K562 (cell line): ENCODE measurements around the gene CLIP2. TPM values are rescaled to one million over a fixed set of nuclear protein-coding genes. Genes with fewer than 3 reads are reported as not detected.
A peak's percentile ranks its signal among the peaks of the same experiment; 100 is the strongest.

Experiments
- ATAC-seq: fragments of 200-7000 bp; cut with Tn5 transposase; 3 replicates; pipeline ENCODE4 v1.9.1; 2020; ENCODE audit warnings: moderate library complexity
- BruUV-seq: library from RNA; stranded (reverse); fragments of 400-500 nt; replicated peaks from 2 replicates; lab custom pipeline; 2021; lab: Mats Ljungman, UMichigan
- CTCF ChIA-PET: fragments of 300-600 bp; formaldehyde crosslinking; extraction: SDS; loops from one replicate; lab custom pipeline; 2021; ENCODE audit warnings: low intra/inter-chr PET ratio; lab: Yijun Ruan, JAX
- POLR2A ChIA-PET: fragments of 300-600, 350-650 bp; sonication (Branson Sonifier 250); formaldehyde crosslinking; extraction: SDS; loops from one replicate; lab custom pipeline; 2021; ENCODE audit warnings: antibody characterized with exemption, inconsistent platforms; lab: Yijun Ruan, JAX
- DNase-seq, 4 experiments: peaks; one replicate each; pipeline versions ENCODE4 v3.0.0 to v3.0.0-alpha.2; 2011 to 2018; ENCODE audit warnings: low spot score in 3 of 4, mixed read lengths in 3 of 4; ENCODE audit errors: extremely low read depth in 1 of 4
- FAIRE-seq: peaks from 2 replicates; lab custom pipeline; 2011; peaks lifted over from hg19 to GRCh38; lab: Jason Lieb, UNC
- H2AFZ ChIP-seq: 2 replicates; pipeline ENCODE4 v1.6.0; 2011; ENCODE audit warnings: low read depth, low read length, control low read depth, inconsistent platforms
- H3K27ac ChIP-seq: fragments of 200-600 bp; 3 replicates; pipeline ENCODE4 v1.8.0; 2011; ENCODE audit warnings: low read depth, mild to moderate bottlenecking, control low read depth, inconsistent platforms, low read length, moderate library complexity, mixed read lengths; ENCODE audit errors: extremely low read depth
- H3K27me3 ChIP-seq, 2 experiments: fragments of 300-600 bp in 1 of 2; 2 replicates in 1 of 2; 3 replicates in 1 of 2; pipeline versions ENCODE4 v1.6.0 to v1.8.0; 2011; ENCODE audit warnings: inconsistent platforms in 2 of 2, low read length in 2 of 2, mild to moderate bottlenecking in 1 of 2, mixed read lengths in 1 of 2, moderate library complexity in 1 of 2; ENCODE audit not compliant: control insufficient read depth in 2 of 2, insufficient read depth in 2 of 2
- H3K36me3 ChIP-seq: fragments of 300-600 bp; 3 replicates; pipeline ENCODE4 v1.8.0; 2011; ENCODE audit warnings: mild to moderate bottlenecking, low read length, inconsistent platforms; ENCODE audit not compliant: control insufficient read depth, insufficient read depth
- H3K4me1 ChIP-seq, 2 experiments: fragments of 200-600 bp in 1 of 2; replicated peaks in 1 of 2; 2 replicates in 1 of 2; 3 replicates in 1 of 2; pipeline versions ENCODE4 v1.5.1 to v1.8.0; 2011; ENCODE audit warnings: inconsistent platforms in 2 of 2, low read length in 2 of 2, mild to moderate bottlenecking in 1 of 2, mixed read lengths in 1 of 2, moderate library complexity in 1 of 2; ENCODE audit not compliant: control insufficient read depth in 2 of 2, insufficient read depth in 2 of 2
- H3K4me2 ChIP-seq: 2 replicates; pipeline ENCODE4 v1.6.1; 2011; ENCODE audit warnings: low read length, control low read depth, inconsistent platforms, mixed read lengths; ENCODE audit not compliant: insufficient read depth
- H3K4me3 ChIP-seq: fragments of 200-600 bp; sonication (generic), shearing (Covaris generic); 2 replicates; pipeline ENCODE4 v1.5.1; 2016; ENCODE audit warnings: control low read depth, inconsistent platforms
- H3K79me2 ChIP-seq: fragments of 200-600 bp; 3 replicates; pipeline ENCODE4 v1.8.0; 2011; ENCODE audit warnings: low read length, inconsistent platforms; ENCODE audit not compliant: control insufficient read depth, insufficient read depth
- H3K9ac ChIP-seq, 2 experiments: 2 replicates each; pipeline versions ENCODE4 v1.6.0 to v1.6.1; 2011; ENCODE audit warnings: low read depth in 2 of 2, low read length in 2 of 2, control low read depth in 1 of 2, inconsistent platforms in 1 of 2, mild to moderate bottlenecking in 1 of 2, mixed read lengths in 1 of 2; ENCODE audit not compliant: insufficient read depth in 1 of 2
- H3K9me1 ChIP-seq: one replicate; pipeline ENCODE4 v1.6.0; 2011; ENCODE audit warnings: inconsistent platforms, mild to moderate bottlenecking, low read length, moderate library complexity; ENCODE audit not compliant: control insufficient read depth, insufficient read depth
- H3K9me3 ChIP-seq: replicated peaks from 2 replicates; pipeline ENCODE4 v1.5.1; 2011; ENCODE audit warnings: low read depth, low read length, inconsistent platforms; ENCODE audit not compliant: control insufficient read depth, insufficient read depth
- H4K20me1 ChIP-seq: replicated peaks from 2 replicates; pipeline ENCODE4 v1.6.1; 2011; ENCODE audit warnings: low read length, inconsistent platforms, mixed read lengths; ENCODE audit not compliant: control insufficient read depth, insufficient read depth
- E2F1 ChIP-seq: sonication (generic); formaldehyde crosslinking; IDR thresholded peaks from 2 replicates; pipeline ENCODE4 v1.8.1; 2023; ENCODE audit warnings: mild to moderate bottlenecking, missing genetic modification reagents, moderate library complexity
- ELF1 ChIP-seq: fragments of 200-800 bp; sonication (Bioruptor generic); IDR thresholded peaks from 2 replicates; pipeline ENCODE4 v1.6.1; 2016; ENCODE audit warnings: missing genetic modification characterization, missing compliant biosample characterization
- HIVEP1 ChIP-seq: fragments of 250-450 bp; sonication (Bioruptor Pico); IDR thresholded peaks from 2 replicates; pipeline ENCODE4 v1.4.0; 2020; ENCODE audit warnings: mild to moderate bottlenecking
- RFX5 ChIP-seq: IDR thresholded peaks from 2 replicates; pipeline ENCODE4 v1.6.1; 2011; ENCODE audit warnings: low read depth, mild to moderate bottlenecking, improper control_type of control experiment, low read length
- WGBS: fragments of 100-300 bp; shearing (Covaris generic); methylation state at CpG from one replicate; pipeline ENCODE4 v1.1.6; 2016; ENCODE audit warnings: low coverage, mixed read lengths; ENCODE audit not compliant: insufficient coverage; ENCODE audit errors: missing lambda C conversion rate; 5-methylcytosine and 5-hydroxymethylcytosine counted together
- in situ Hi-C: fragments of 300-500 bp; cut with MboI; formaldehyde crosslinking; loops from 4 replicates; pipeline ENCODE4 v1.15.0; 2018; ENCODE audit warnings: inconsistent platforms, mixed read lengths
- intact Hi-C: fragments of 100-400 bp; cut with micrococcal nuclease; formaldehyde crosslinking; loops from 2 replicates; pipeline ENCODE4 v1.14.2; 2022
- polyA plus RNA-seq, 8 experiments: library from polyadenylated mRNA; depleted of rRNA in 4 of 8; stranded (reverse) in 5 of 8; unstranded in 3 of 8; fragments of >200 nt; fragmentation: Nextera tagmentation in 2 of 8; fragmentation: Illumina TruSeq in 1 of 8; extraction: Ambion mirVana in 2 of 8; extraction: Trizol in 1 of 8; gene quantifications; 2 replicates each; pipeline versions ENCODE4 v1.2.1 to v1.2.3, GENCODE V29; 2011 to 2014; ENCODE audit warnings: inconsistent platforms in 1 of 8, missing spikeins in 1 of 8
- total RNA-seq, 7 experiments: library from RNA; depleted of rRNA in 6 of 7; stranded (reverse); fragments of >200 nt in 6 of 7; fragmentation: Illumina TruSeq in 2 of 7; extraction: Trizol in 2 of 7; gene quantifications; 2 replicates each; pipeline versions ENCODE4 v1.2.1 to v1.2.3, GENCODE V29; 2011 to 2021; ENCODE audit warnings: low replicate concordance in 1 of 7
- TF ChIP-seq, protein P1 (sequence below): fragments of 450-650 bp; formaldehyde crosslinking; conservative IDR thresholded peaks from 2 replicates; pipeline ENCODE4 v1.4.0; 2022; ENCODE audit warnings: mild to moderate bottlenecking, missing genetic modification characterization

CLIP2 gene
- total and polyA plus RNA-seq, 9 of the 15 experiments (the other 6 are each of a cell fraction or from before 2014, with no cell fraction given) = 0.07 to 5.4 (median 2.1) TPM

GRCh38 chr7:74324531-74325209 lies 35.5 kb downstream of the CLIP2 start:
- Histone ChIP-seq H4K20me1 (no peaks in the 10 kb centered on the region), H3K36me3 (no peaks in the 10 kb centered on the region), H3K4me3 (no peak overlapping the region), H3K27ac (no peak overlapping the region), H3K4me1 (peaks cover 7 to 15% of the 10 kb centered on the region in 2 experiments; a peak in 3 of 5 replicates), H2AFZ (no peak overlapping the region), H3K9me3 (no peaks in the 10 kb centered on the region; the same call in 1 of the 2 replicates), H3K27me3 (peaks cover 0 to 10% of the 10 kb centered on the region in 2 experiments; a peak in 1 of 5 replicates), H3K9ac (peak overlapping the region in 1 of 2 experiments; percentile 19; a peak in 1 of 4 replicates), H3K9me1 (no peaks in the 10 kb centered on the region), H3K4me2 (no peak overlapping the region), H3K79me2 (no peaks in the 10 kb centered on the region)
- FAIRE-seq (no peak), DNase-seq (no peak), ATAC-seq (no peak)
- in situ Hi-C loops = no loop called here
- intact Hi-C loops = no loop called here
- CTCF ChIA-PET = no interaction called here
- no TSS peak for BruUV-seq
- 22% methylated on average over 10 of the region's 12 CpGs for WGBS
- TF ChIP-seq E2F1 (CRISPR knock-in tag) (no peak), RFX5 (no peak), ELF1 (tag) (no peak), HIVEP1 (CRISPR knock-in tag) (no peak)
- TF ChIP-seq, protein P1, sequence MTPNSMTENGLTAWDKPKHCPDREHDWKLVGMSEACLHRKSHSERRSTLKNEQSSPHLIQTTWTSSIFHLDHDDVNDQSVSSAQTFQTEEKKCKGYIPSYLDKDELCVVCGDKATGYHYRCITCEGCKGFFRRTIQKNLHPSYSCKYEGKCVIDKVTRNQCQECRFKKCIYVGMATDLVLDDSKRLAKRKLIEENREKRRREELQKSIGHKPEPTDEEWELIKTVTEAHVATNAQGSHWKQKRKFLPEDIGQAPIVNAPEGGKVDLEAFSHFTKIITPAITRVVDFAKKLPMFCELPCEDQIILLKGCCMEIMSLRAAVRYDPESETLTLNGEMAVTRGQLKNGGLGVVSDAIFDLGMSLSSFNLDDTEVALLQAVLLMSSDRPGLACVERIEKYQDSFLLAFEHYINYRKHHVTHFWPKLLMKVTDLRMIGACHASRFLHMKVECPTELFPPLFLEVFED (CRISPR knock-in tag) = no peak
- POLR2A ChIA-PET = interaction anchor here (0.6 kb wide), 1 partner anchor 12 kb away, joined by 3 read pairs; no protein-coding TSS in a partner anchor
